Right lobe of liver (tissue), 6 donors: ENCODE data around the gene TM2D3. TPM values are rescaled to one million over a fixed set of nuclear protein-coding genes. Genes with fewer than 3 reads are reported as not detected.

Experiments used
- ATAC-seq, 4 donors: fragments of 200-7000 bp; cut with Tn5 transposase; one replicate each; pipeline ENCODE4 v1.9.1; 2020; ENCODE audit warnings: mild to moderate bottlenecking in 4 of 4, moderate library complexity in 4 of 4
- DNase-seq, 3 donors: peaks; one replicate each; pipeline ENCODE4 v3.0.0-alpha.2; 2020
- H3K27ac ChIP-seq, 3 donors: fragments of 200-600 bp; one replicate each; pipeline ENCODE4 v1.8.0; 2022
- H3K27me3 ChIP-seq, 2 donors: fragments of 200-600 bp; one replicate each; pipeline ENCODE4 v1.8.0; 2022
- H3K36me3 ChIP-seq, 4 donors: fragments of 200-600 bp; sonication (generic) in 1 of 4; one replicate each; pipeline versions ENCODE4 v1.5.1 to v1.8.0; 2017 to 2022; ENCODE audit warnings: control low read depth in 1 of 4
- H3K4me1 ChIP-seq, 4 donors: fragments of 200-600 bp; sonication (generic) in 1 of 4; one replicate each; pipeline versions ENCODE4 v1.5.1 to v1.8.0; 2017 to 2022; ENCODE audit warnings: control low read depth in 1 of 4
- H3K4me3 ChIP-seq, 3 donors: fragments of 200-600 bp; one replicate each; pipeline ENCODE4 v1.8.0; 2022
- H3K9me3 ChIP-seq, 4 donors: fragments of 200-600 bp; sonication (generic) in 1 of 4; one replicate each; pipeline versions ENCODE4 v1.5.1 to v1.8.0; 2017 to 2022; ENCODE audit warnings: control low read depth in 1 of 4
- CTCF ChIP-seq, 4 donors: fragments of 200-600 bp in 3 of 4; fragments of 450-650 bp in 1 of 4; IDR thresholded peaks; one replicate each; pipeline versions ENCODE4 v1.5.1 to v1.8.0; 2016 to 2022; ENCODE audit warnings: antibody characterized with exemption in 4 of 4, mild to moderate bottlenecking in 2 of 4
- POLR2A ChIP-seq: fragments of 450-650 bp; IDR thresholded peaks from one replicate; pipeline ENCODE4 v1.6.1; 2017; ENCODE audit warnings: antibody characterized with exemption, mild to moderate bottlenecking
- WGBS: methylation state at CpG from one replicate; pipeline ENCODE4 v1.1.6; 2018; ENCODE audit warnings: low coverage, low lambda C conversion rate; ENCODE audit not compliant: insufficient coverage; ENCODE audit errors: missing lambda C conversion rate; 5-methylcytosine and 5-hydroxymethylcytosine counted together
- intact Hi-C, 2 donors: fragments of 100-400 bp; cut with DNase I; formaldehyde crosslinking; loops; one replicate each; pipeline versions ENCODE4 v1.11.2 to v1.14.1; 2022
- total RNA-seq, 6 experiments: library from RNA; depleted of rRNA in 2 of 6; stranded (reverse); fragments of >200 nt in 2 of 6; fragmentation: NEBNext Ultra II Directional in 3 of 6; extraction: Animal tissue kit (Norgen Biotek cat#: 25700) in 3 of 6; gene quantifications; one replicate each; pipeline versions ENCODE4 v1.1.0 to v1.2.4, GENCODE V29; 2016 to 2023
- donor health status: DM: no; HTN: yes; CAD: no.
- donor health status: DM: no; HTN: no; CAD: no.
- donor health status: DM: no; HTN: no; CAD: no.
- donor health status: DM: no; HTN: yes; CAD: no.
- donor health status: DM: no; HTN: yes; CAD: no.

Gene TM2D3
- total RNA-seq, 6 experiments from 2014 or later = 29.5 to 46.9 (median 40.8) TPM

DNA sequence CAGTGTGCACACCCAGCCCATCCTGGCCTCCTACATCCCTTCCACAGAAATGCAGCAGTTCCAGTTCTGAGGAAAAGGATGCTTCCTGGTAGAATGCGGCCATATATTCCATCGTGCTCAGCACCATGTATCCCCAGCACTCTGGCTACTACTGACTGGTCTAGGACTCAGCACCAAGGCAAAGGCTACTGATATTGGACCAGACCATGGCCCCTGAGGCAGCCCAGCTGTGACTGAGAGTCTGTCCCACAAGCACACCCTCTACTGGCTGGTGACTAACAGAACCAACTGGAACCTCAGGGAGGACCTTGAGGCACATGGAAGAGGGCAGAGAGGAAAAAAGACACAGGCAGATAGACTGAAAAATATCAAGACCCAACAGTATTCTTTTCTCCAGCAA lies 42.1 kb upstream of the TM2D3 start:
- Histone ChIP-seq H3K4me1 (no peaks in the 10 kb centered on the region), H3K36me3 (peaks cover 0 to 25% (median 13%) of the 10 kb centered on the region in 4 donors), H3K27ac (no peak overlapping the region), H3K4me3 (no peak overlapping the region), H3K27me3 (no peaks in the 10 kb centered on the region), H3K9me3 (no peaks in the 10 kb centered on the region)
- DNase-seq = no peak
- intact Hi-C loops = no loop called here
- WGBS = 100% methylated on average over 2 of the region's 2 CpGs
- no peak for TF ChIP-seq CTCF (IDR thresholded peaks at IDR 0.05)
- no peak for TF ChIP-seq POLR2A
- ATAC-seq = peak in 1 of 4 donors; percentile 24

DNA sequence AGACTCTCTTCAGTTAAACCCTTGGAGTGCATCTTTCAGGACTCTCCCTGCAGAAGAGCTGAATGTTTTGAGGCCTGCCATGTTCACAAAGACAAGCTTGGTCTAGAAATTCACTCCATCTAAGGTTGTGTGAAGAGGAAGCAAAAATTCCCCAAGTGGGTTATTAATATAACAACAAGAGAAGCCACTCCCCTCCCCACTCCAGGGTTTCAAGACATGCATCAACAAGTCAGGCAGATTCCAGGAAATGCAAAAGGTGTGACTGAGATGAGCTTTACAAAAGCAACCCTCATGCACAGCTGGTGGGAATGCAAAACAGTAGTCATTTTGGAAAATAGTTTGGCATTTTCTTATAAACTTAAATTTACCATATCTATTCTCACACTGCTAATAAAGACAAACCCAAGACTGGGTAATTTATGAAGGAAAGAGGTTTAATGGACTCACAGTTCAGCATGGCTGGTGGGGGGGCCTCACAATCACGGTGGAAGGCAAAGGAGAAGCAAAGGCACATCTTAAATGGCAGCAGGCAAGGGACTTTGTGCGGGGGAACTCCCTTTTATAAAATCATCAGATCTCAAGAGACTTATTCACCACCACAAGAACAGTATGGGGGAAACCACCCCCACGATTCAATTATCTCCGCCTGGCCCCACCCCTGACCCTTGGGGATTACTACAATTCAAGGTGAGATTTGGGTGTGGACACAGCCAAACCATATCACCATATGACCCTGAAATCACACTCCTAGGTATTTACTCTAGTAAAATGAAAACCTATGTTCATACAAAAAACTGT lies 40.8 kb upstream of the TM2D3 start:
- Histone ChIP-seq H3K27ac (no peak overlapping the region), H3K4me3 (no peak overlapping the region), H3K27me3 (no peaks in the 10 kb centered on the region), H3K36me3 (peaks cover 0 to 16% (median 8%) of the 10 kb centered on the region in 4 donors), H3K4me1 (no peaks in the 10 kb centered on the region), H3K9me3 (no peaks in the 10 kb centered on the region)
- no peak for DNase-seq
- ATAC-seq = no peak
- intact Hi-C loops = no loop called here
- WGBS = 93% methylated on average over 3 of the region's 4 CpGs
- TF ChIP-seq POLR2A = no peak
- TF ChIP-seq CTCF (IDR thresholded peaks at IDR 0.05) = no peak

DNA sequence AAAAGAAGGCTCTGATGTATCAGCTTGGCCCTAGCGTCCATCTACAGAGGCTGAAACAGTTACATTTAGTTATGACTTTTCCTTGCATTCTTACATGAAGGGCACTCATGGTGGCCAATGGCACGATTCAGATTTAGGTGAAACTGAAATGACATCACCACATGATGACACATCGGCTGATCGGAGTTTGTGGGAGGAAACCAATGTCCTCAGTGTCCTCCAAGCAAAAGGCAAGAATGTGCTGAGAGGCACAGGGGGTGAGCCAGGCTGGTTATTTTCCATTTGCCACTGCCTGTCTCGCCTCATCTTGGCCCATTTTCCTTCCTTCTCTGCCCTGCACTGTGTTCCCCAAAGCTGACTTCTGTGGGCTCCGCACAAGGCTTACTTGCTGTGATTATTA lies 37.7 kb upstream of the TM2D3 start:
- TF ChIP-seq POLR2A = no peak
- TF ChIP-seq CTCF (IDR thresholded peaks at IDR 0.05) = no peak
- Histone ChIP-seq H3K36me3 (peaks cover 0 to 8% (median 1%) of the 10 kb centered on the region in 4 donors), H3K27me3 (no peaks in the 10 kb centered on the region), H3K27ac (no peak overlapping the region), H3K4me3 (no peak overlapping the region), H3K4me1 (no peaks in the 10 kb centered on the region), H3K9me3 (no peaks in the 10 kb centered on the region)
- WGBS = 87% methylated on average over 3 of the region's 6 CpGs
- intact Hi-C loops = no loop called here
- DNase-seq (no peak), ATAC-seq (no peak)

DNA sequence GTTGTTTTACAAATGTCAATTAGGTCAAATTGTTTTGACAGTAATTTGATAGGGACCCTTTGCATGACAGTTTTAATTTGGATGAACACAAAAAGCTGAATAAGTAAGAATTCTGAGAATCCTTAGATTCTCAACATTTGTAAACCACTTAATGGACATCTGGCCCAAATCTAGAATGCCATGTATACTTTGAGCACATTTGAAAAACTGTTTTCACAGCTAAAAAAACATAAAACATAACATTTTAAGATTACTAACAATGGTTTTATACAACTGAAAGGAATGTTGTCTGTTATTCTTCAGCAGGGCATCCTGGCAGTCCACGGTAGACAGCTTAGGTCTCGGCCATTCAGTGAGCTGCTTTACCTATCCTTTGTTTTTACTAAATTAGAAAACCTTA lies 34.5 kb upstream of the TM2D3 start:
- no peaks in the 10 kb centered on the region for H3K4me1 ChIP-seq
- no peaks in the 10 kb centered on the region for H3K27me3 ChIP-seq
- no peak for TF ChIP-seq POLR2A
- no peak for TF ChIP-seq CTCF (IDR thresholded peaks at IDR 0.05)
- WGBS = no CpG with 5 or more reads among the region's 2 CpGs
- ATAC-seq (no peak), DNase-seq (no peak)
- no peaks in the 10 kb centered on the region for H3K9me3 ChIP-seq
- H3K36me3 ChIP-seq = peaks cover 0 to 22% (median 1%) of the 10 kb centered on the region in 4 donors
- no peak overlapping the region for H3K4me3 ChIP-seq
- no peak overlapping the region for H3K27ac ChIP-seq
- intact Hi-C loops = no loop called here
